Vagina (tissue), 2 donors: ENCODE data around the gene LPGAT1.

Source experiments
- POLR2A ChIP-seq, 2 donors: fragments of 450-650 bp; IDR thresholded peaks; one replicate each; pipeline ENCODE4 v1.6.1; 2017; ENCODE audit warnings: antibody characterized with exemption in 2 of 2, mild to moderate bottlenecking in 2 of 2, moderate library complexity in 2 of 2
- POLR2AphosphoS5 ChIP-seq, 2 donors: sonication (generic); formaldehyde crosslinking; IDR thresholded peaks; one replicate each; pipeline ENCODE4 v1.9.0; 2017; ENCODE audit warnings: antibody characterized with exemption in 2 of 2, mild to moderate bottlenecking in 2 of 2, low read depth in 1 of 2; ENCODE audit not compliant: insufficient read depth in 1 of 2

- no peak for TF ChIP-seq POLR2A (IDR thresholded peaks at IDR 0.05)
- TF ChIP-seq POLR2AphosphoS5 (IDR thresholded peaks at IDR 0.05; ENCODE audit: insufficient read depth in 1 of 2, low read depth in 1 of 2), result no peak
These were observed 16.2 kb downstream of the LPGAT1 start for GRCh38 chr1:211814313-211814712.
